H1 (cell line): Measurements from ENCODE around the gene HOXB13. TPM values are rescaled to one million over a fixed set of nuclear protein-coding genes. Genes with fewer than 3 reads are reported as not detected.

Experiments
- CTCF ChIA-PET: fragments of 300-600 bp; sonication (Branson Sonifier 250); formaldehyde crosslinking; loops from one replicate; lab custom pipeline; 2021; ENCODE audit not compliant: partially characterized antibody; lab: Charles Lee
- POLR2A ChIA-PET: fragments of 300-600 bp; sonication (Branson Sonifier 250); formaldehyde crosslinking; loops from one replicate; lab custom pipeline; 2021; ENCODE audit warnings: inconsistent platforms; ENCODE audit not compliant: partially characterized antibody; lab: Charles Lee
- DNase-seq, 2 experiments: peaks; one replicate each; pipeline versions ENCODE4 v3.0.0 to v3.0.0-alpha.2; 2010 to 2022; ENCODE audit warnings: low spot score in 2 of 2, low read depth in 1 of 2, mixed read lengths in 1 of 2
- FAIRE-seq: peaks from 2 replicates; lab custom pipeline; 2011; peaks lifted over from hg19 to GRCh38; lab: Jason Lieb, UNC
- H2AFZ ChIP-seq: 2 replicates; pipeline ENCODE4 v1.8.1; 2012; ENCODE audit warnings: low read length, inconsistent platforms
- H2AK5ac ChIP-seq: 2 replicates; pipeline ENCODE4 v1.6.1; 2013; ENCODE audit warnings: low read depth, low read length
- H2BK120ac ChIP-seq: replicated peaks from 2 replicates; pipeline ENCODE3; 2013; ENCODE audit warnings: low read depth, low read length, inconsistent platforms
- H2BK12ac ChIP-seq: 2 replicates; pipeline ENCODE4 v1.6.1; 2013; ENCODE audit warnings: low read depth, low read length
- H2BK15ac ChIP-seq: 2 replicates; pipeline ENCODE4 v1.6.1; 2013; ENCODE audit warnings: low read length
- H2BK20ac ChIP-seq: 2 replicates; pipeline ENCODE4 v1.6.1; 2013; ENCODE audit warnings: low read length
- H2BK5ac ChIP-seq: 2 replicates; pipeline ENCODE4 v1.6.1; 2013; ENCODE audit warnings: low read depth, low read length
- H3K14ac ChIP-seq: 2 replicates; pipeline ENCODE4 v1.6.1; 2013; ENCODE audit warnings: inconsistent platforms; ENCODE audit not compliant: insufficient read length
- H3K18ac ChIP-seq: 2 replicates; pipeline ENCODE4 v1.6.1; 2013; ENCODE audit warnings: low read length; ENCODE audit errors: extremely low read depth
- H3K23ac ChIP-seq: 2 replicates; pipeline ENCODE4 v1.6.1; 2013; ENCODE audit warnings: inconsistent platforms; ENCODE audit not compliant: insufficient read length
- H3K23me2 ChIP-seq: 2 replicates; pipeline ENCODE4 v1.6.1; 2013; ENCODE audit warnings: low read depth, low read length
- H3K27ac ChIP-seq: 2 replicates; pipeline ENCODE4 v1.6.1; 2011; ENCODE audit warnings: low read depth, low read length, inconsistent platforms
- H3K27me3 ChIP-seq, 4 experiments: replicated peaks in 1 of 4; 1 replicate in 1 of 4; 2 replicates in 3 of 4; pipeline versions ENCODE4 v1.6.1 to v1.8.1; 2011 to 2013; ENCODE audit warnings: low read length in 3 of 4, mild to moderate bottlenecking in 3 of 4, inconsistent platforms in 2 of 4, mixed read lengths in 2 of 4, moderate library complexity in 1 of 4; ENCODE audit not compliant: control insufficient read depth in 3 of 4, insufficient read depth in 3 of 4; ENCODE audit errors: extremely low read depth in 1 of 4
- H3K36me3 ChIP-seq, 4 experiments: 2 replicates each; pipeline versions ENCODE4 v1.6.1 to v1.8.1; 2011 to 2013; ENCODE audit warnings: mild to moderate bottlenecking in 4 of 4, low read length in 3 of 4, moderate library complexity in 2 of 4, control low read depth in 1 of 4, inconsistent platforms in 1 of 4; ENCODE audit not compliant: insufficient read depth in 4 of 4, control insufficient read depth in 2 of 4
- H3K4ac ChIP-seq: replicated peaks from 2 replicates; pipeline ENCODE3; 2013; ENCODE audit warnings: low read length, low read depth, mixed read lengths, inconsistent platforms; ENCODE audit not compliant: insufficient read length
- H3K4me1 ChIP-seq, 4 experiments: replicated peaks in 1 of 4; 1 replicate in 1 of 4; 2 replicates in 3 of 4; pipeline versions ENCODE4 v1.6.1 to v1.8.1; 2011 to 2013; ENCODE audit warnings: low read length in 3 of 4, inconsistent platforms in 2 of 4, mixed read lengths in 1 of 4; ENCODE audit not compliant: insufficient read depth in 4 of 4, control insufficient read depth in 3 of 4
- H3K4me2 ChIP-seq, 2 experiments: 2 replicates each; pipeline versions ENCODE4 v1.6.1 to v1.8.1; 2011 to 2013; ENCODE audit warnings: low read depth in 2 of 2, low read length in 2 of 2, control low read depth in 1 of 2, inconsistent platforms in 1 of 2, mild to moderate bottlenecking in 1 of 2; ENCODE audit not compliant: insufficient read depth in 1 of 2
- H3K4me3 ChIP-seq, 4 experiments: fragments of 200-600, 300-600 bp in 1 of 4; sonication (generic), shearing (Covaris generic), sonication (Bioruptor Twin) in 1 of 4; 2 replicates each; pipeline versions ENCODE4 v1.5.1 to v1.8.1; 2011 to 2016; ENCODE audit warnings: low read length in 4 of 4, low read depth in 3 of 4, control low read depth in 2 of 4, inconsistent platforms in 2 of 4, mild to moderate bottlenecking in 2 of 4, mixed read lengths in 1 of 4, moderate library complexity in 1 of 4; ENCODE audit not compliant: insufficient read depth in 2 of 4; ENCODE audit errors: extremely low read depth in 1 of 4
- H3K56ac ChIP-seq: replicated peaks from 2 replicates; pipeline ENCODE3; 2013; ENCODE audit warnings: low read depth, mild to moderate bottlenecking, mixed read lengths, low read length, inconsistent platforms; ENCODE audit not compliant: insufficient read length
- H3K79me1 ChIP-seq: 2 replicates; pipeline ENCODE4 v1.6.1; 2013; ENCODE audit warnings: low read depth, low read length, control low read depth
- H3K79me2 ChIP-seq, 2 experiments: 2 replicates each; pipeline versions ENCODE4 v1.6.1 to v1.8.1; 2012 to 2013; ENCODE audit warnings: low read length in 2 of 2, mild to moderate bottlenecking in 2 of 2, inconsistent platforms in 1 of 2; ENCODE audit not compliant: insufficient read depth in 2 of 2, control insufficient read depth in 1 of 2
- H3K9ac ChIP-seq, 4 experiments: replicated peaks in 1 of 4; 1 replicate in 1 of 4; 2 replicates in 3 of 4; pipeline versions ENCODE4 v1.6.1 to v1.8.1; 2011 to 2013; ENCODE audit warnings: low read depth in 3 of 4, low read length in 3 of 4, control low read depth in 2 of 4, mild to moderate bottlenecking in 2 of 4, moderate library complexity in 2 of 4, inconsistent platforms in 1 of 4; ENCODE audit errors: extremely low read depth in 1 of 4
- H3K9me3 ChIP-seq, 2 experiments: 2 replicates each; pipeline versions ENCODE4 v1.6.1 to v1.8.1; 2012 to 2013; ENCODE audit warnings: mild to moderate bottlenecking in 2 of 2, moderate library complexity in 2 of 2, control low read depth in 1 of 2, inconsistent platforms in 1 of 2, low read depth in 1 of 2, low read length in 1 of 2, mixed read lengths in 1 of 2; ENCODE audit not compliant: insufficient read depth in 2 of 2
- H4K20me1 ChIP-seq, 2 experiments: replicated peaks in 1 of 2; 2 replicates each; pipeline versions ENCODE3 to v1.8.1; 2011 to 2013; ENCODE audit warnings: inconsistent platforms in 2 of 2, low read length in 2 of 2, mild to moderate bottlenecking in 1 of 2; ENCODE audit not compliant: insufficient read depth in 2 of 2, control insufficient read depth in 1 of 2
- H4K5ac ChIP-seq: 2 replicates; pipeline ENCODE4 v1.6.1; 2013; ENCODE audit warnings: low read length, low read depth, mixed read lengths, inconsistent platforms; ENCODE audit not compliant: insufficient read length
- H4K8ac ChIP-seq: 2 replicates; pipeline ENCODE4 v1.8.0; 2013; ENCODE audit warnings: mild to moderate bottlenecking, moderate library complexity, low read length, inconsistent platforms; ENCODE audit not compliant: insufficient read depth; ENCODE audit errors: extremely low read depth
- H4K91ac ChIP-seq: replicated peaks from 2 replicates; pipeline ENCODE3; 2013; ENCODE audit warnings: low read length, mixed read lengths, inconsistent platforms; ENCODE audit not compliant: insufficient read length
- EZH2 ChIP-seq: fragments of 200-600 bp; sonication (generic); IDR thresholded peaks from 2 replicates; pipeline ENCODE4 v1.7.1; 2012; ENCODE audit warnings: low read depth, mild to moderate bottlenecking, moderate library complexity, low read length, inconsistent platforms; ENCODE audit not compliant: severe bottlenecking
- SIX5 ChIP-seq: IDR thresholded peaks from 2 replicates; pipeline ENCODE4 v1.6.1; 2011; ENCODE audit warnings: mild to moderate bottlenecking, low read depth, low read length
- WGBS, 2 experiments: shearing (Covaris generic) in 1 of 2; methylation state at CpG; one replicate each; pipeline versions ENCODE4 v1.1.6 to v1.1.7; 2013 to 2015; ENCODE audit warnings: low lambda C conversion rate in 2 of 2, mixed read lengths in 2 of 2, inconsistent platforms in 1 of 2, low coverage in 1 of 2, missing lambda C conversion rate in 1 of 2; ENCODE audit not compliant: insufficient replicate concordance in 2 of 2, insufficient coverage in 1 of 2, insufficient read length in 1 of 2; ENCODE audit errors: extremely low coverage in 1 of 2, missing lambda C conversion rate in 1 of 2; 5-methylcytosine and 5-hydroxymethylcytosine counted together
- polyA plus RNA-seq, 7 experiments: library from polyadenylated mRNA; depleted of rRNA in 3 of 7; stranded (reverse) in 5 of 7; unstranded in 2 of 7; fragments of >200 nt in 5 of 7; fragments of 200-250 nt in 2 of 7; gene quantifications; 1 replicate in 5 of 7; 2 replicates in 1 of 7; 4 replicates in 1 of 7; pipeline versions ENCODE4 v1.2.1 to v1.2.3, GENCODE V29; 2011 to 2013; ENCODE audit warnings: missing spikeins in 2 of 7, mixed read lengths in 2 of 7
- total RNA-seq: library from RNA; stranded (reverse); fragmentation: NEBNext Ultra II Directional; extraction: Animal tissue kit (Norgen Biotek cat#: 25700); gene quantifications from 2 replicates; pipeline ENCODE4 v1.2.1, GENCODE V29; 2021

The HOXB13 gene
- total and polyA plus RNA-seq, 2 of the 8 experiments (the other 6 are each of a cell fraction or from before 2014, with no cell fraction given): not detected

GRCh38 chr17:48757524-48757961 lies 29.0 kb upstream of the HOXB13 start:
- no peak for DNase-seq
- Histone ChIP-seq H3K79me1 (no peaks in the 10 kb centered on the region), H2BK15ac (no peak overlapping the region), H2AFZ (no peak overlapping the region), H3K27me3 (peaks cover 56 to 84% (median 76%) of the 10 kb centered on the region in 4 experiments), H4K5ac (no peak overlapping the region), H3K23me2 (peaks cover 2% of the 10 kb centered on the region; the same call in 1 of the 2 replicates), H3K9me3 (no peaks in the 10 kb centered on the region), H3K79me2 (no peaks in the 10 kb centered on the region), H3K23ac (no peak overlapping the region), H2AK5ac (no peak overlapping the region), H4K8ac (no peak overlapping the region)
- TF ChIP-seq SIX5 (no peak), EZH2 (peak; percentile 6)
- TF ChIP-seq, all 59 proteins: peak for 1
- H2BK5ac ChIP-seq: no peak overlapping the region
- no peak overlapping the region for H4K91ac ChIP-seq
- peaks cover 0 to 7% (median 1%) of the 10 kb centered on the region in 4 experiments; a peak in 3 of 7 replicates for H3K4me1 ChIP-seq
- H2BK12ac ChIP-seq: no peak overlapping the region
- H3K18ac ChIP-seq: no peak overlapping the region
- H2BK20ac ChIP-seq: no peak overlapping the region
- no peaks in the 10 kb centered on the region; a peak in 1 of 8 replicates for H3K36me3 ChIP-seq
- no peak overlapping the region for H3K4me2 ChIP-seq
- WGBS, 2 experiments: 84% methylated on average over 2 of the region's 2 CpGs; no CpG with 5 or more reads in 1 of the 2 experiments
- H3K56ac ChIP-seq: no peak overlapping the region
- no peak overlapping the region for H3K4me3 ChIP-seq
- H2BK120ac ChIP-seq: no peak overlapping the region
- no peak overlapping the region for H3K14ac ChIP-seq
- no peak for FAIRE-seq
- H3K4ac ChIP-seq: no peak overlapping the region
- H3K9ac ChIP-seq: no peak overlapping the region
- peaks cover 12 to 19% of the 10 kb centered on the region in 2 experiments for H4K20me1 ChIP-seq
- CTCF ChIA-PET: interaction anchor here (1.0 to 18.8 kb wide), 13 partner anchors 11 to 121 kb away, joined by 3 to 186 read pairs (median 4); no protein-coding TSS in a partner anchor
- POLR2A ChIA-PET: interaction anchor here (1.3 to 2.1 kb wide), 2 partner anchors 9 to 10 kb away, joined by 3 to 6 read pairs; no protein-coding TSS in a partner anchor
- H3K27ac ChIP-seq: no peak overlapping the region
